Bronchial epithelial cell (primary cell): ENCODE results near the gene SNTG2. TPM values are rescaled to one million over a fixed set of nuclear protein-coding genes. Genes with fewer than 3 reads are reported as not detected.

ENCODE experiments used
- DNase-seq: peaks from one replicate; pipeline ENCODE4 v3.0.0-alpha.2; 2010; ENCODE audit warnings: low read depth
- FAIRE-seq: peaks from 2 replicates; lab custom pipeline; 2011; peaks lifted over from hg19 to GRCh38; lab: Jason Lieb, UNC
- H3K27me3 ChIP-seq: 2 replicates; pipeline ENCODE4 v1.5.1; 2011; ENCODE audit warnings: low read length; ENCODE audit not compliant: control insufficient read depth, insufficient read depth
- H3K36me3 ChIP-seq: 2 replicates; pipeline ENCODE4 v1.5.1; 2011; ENCODE audit warnings: low read length; ENCODE audit not compliant: control insufficient read depth, insufficient read depth
- H3K4me3 ChIP-seq: 2 replicates; pipeline ENCODE4 v1.5.1; 2011; ENCODE audit warnings: mild to moderate bottlenecking, low read depth, low read length, control low read depth
- total RNA-seq: library from RNA; depleted of rRNA; stranded (reverse); fragments of >200 nt; gene quantifications from 2 replicates; pipeline ENCODE4 v1.2.1, GENCODE V29; 2014
- TF ChIP-seq, protein P1 (sequence below): IDR thresholded peaks from 2 replicates; pipeline ENCODE4 v1.5.1; 2011; ENCODE audit warnings: mild to moderate bottlenecking, moderate library complexity, low read length, control low read depth, inconsistent platforms; ENCODE audit not compliant: insufficient read depth, severe bottlenecking

SNTG2 gene
- total RNA-seq, 1 donor from 2014 or later: not detected

DNA sequence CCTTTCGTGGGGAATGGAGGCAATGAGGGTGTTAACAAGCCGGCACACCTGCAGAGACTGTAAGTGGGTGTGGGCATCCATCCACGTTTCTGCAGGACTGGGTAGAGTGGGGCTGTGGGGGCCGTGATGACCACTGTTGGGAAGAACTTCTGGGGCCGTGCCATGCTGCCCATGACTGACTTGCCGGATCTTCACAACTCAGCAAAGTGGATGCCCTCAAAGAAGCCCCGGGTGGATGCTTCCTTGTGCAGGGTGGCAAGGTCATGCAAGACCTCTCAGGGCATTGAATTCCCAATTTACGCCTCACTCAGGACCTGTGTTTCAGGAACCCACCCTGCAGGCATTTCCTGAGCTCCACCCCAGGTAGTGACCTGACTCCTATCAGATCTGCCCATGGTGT, 319.2 kb downstream of the SNTG2 start:
- TF ChIP-seq, protein P1, sequence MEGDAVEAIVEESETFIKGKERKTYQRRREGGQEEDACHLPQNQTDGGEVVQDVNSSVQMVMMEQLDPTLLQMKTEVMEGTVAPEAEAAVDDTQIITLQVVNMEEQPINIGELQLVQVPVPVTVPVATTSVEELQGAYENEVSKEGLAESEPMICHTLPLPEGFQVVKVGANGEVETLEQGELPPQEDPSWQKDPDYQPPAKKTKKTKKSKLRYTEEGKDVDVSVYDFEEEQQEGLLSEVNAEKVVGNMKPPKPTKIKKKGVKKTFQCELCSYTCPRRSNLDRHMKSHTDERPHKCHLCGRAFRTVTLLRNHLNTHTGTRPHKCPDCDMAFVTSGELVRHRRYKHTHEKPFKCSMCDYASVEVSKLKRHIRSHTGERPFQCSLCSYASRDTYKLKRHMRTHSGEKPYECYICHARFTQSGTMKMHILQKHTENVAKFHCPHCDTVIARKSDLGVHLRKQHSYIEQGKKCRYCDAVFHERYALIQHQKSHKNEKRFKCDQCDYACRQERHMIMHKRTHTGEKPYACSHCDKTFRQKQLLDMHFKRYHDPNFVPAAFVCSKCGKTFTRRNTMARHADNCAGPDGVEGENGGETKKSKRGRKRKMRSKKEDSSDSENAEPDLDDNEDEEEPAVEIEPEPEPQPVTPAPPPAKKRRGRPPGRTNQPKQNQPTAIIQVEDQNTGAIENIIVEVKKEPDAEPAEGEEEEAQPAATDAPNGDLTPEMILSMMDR: no peak
- FAIRE-seq (no peak), DNase-seq (no peak)
- Histone ChIP-seq H3K4me3 (no peak overlapping the region), H3K27me3 (no peaks in the 10 kb centered on the region), H3K36me3 (no peaks in the 10 kb centered on the region)

GRCh38 chr2:1272835-1273234, 322.2 kb downstream of the SNTG2 start:
- no peak overlapping the region for H3K4me3 ChIP-seq
- TF ChIP-seq, protein P1: no peak
- no peaks in the 10 kb centered on the region for H3K27me3 ChIP-seq
- no peak for FAIRE-seq
- no peak for DNase-seq
- H3K36me3 ChIP-seq: no peaks in the 10 kb centered on the region

- no peaks in the 10 kb centered on the region for H3K27me3 ChIP-seq
- H3K36me3 ChIP-seq: no peaks in the 10 kb centered on the region
- DNase-seq (no peak), FAIRE-seq (no peak)
- H3K4me3 ChIP-seq: no peak overlapping the region
- TF ChIP-seq, protein P1: no peak
Observed at GRCh38 chr2:1277634-1278033, 327.0 kb downstream of the SNTG2 start.

GRCh38 chr2:1278125-1278524, 327.5 kb downstream of the SNTG2 start:
- FAIRE-seq (no peak), DNase-seq (no peak)
- Histone ChIP-seq H3K27me3 (no peaks in the 10 kb centered on the region), H3K4me3 (no peak overlapping the region), H3K36me3 (no peaks in the 10 kb centered on the region)
- TF ChIP-seq, protein P1: no peak

DNA sequence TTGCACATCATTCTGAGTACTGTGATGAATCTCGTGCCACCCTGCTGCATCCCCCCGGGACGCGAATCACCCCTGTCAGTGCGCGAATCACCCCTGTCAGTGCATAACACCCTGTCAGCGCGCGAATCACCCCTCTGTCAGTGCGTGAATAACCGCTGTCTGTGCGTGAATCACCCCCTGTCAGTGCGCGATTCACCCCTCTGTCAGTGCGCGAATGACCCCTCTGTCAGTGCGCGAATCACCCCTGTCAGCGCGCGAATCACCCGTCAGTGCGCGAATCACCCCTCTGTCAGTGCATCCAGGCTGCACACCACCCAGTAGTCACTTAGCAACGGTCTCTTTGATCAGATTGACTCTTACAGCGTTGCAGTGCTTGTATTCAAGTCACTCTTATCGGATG, 328.2 kb downstream of the SNTG2 start:
- DNase-seq (no peak), FAIRE-seq (no peak)
- TF ChIP-seq, protein P1: no peak
- no peaks in the 10 kb centered on the region for H3K36me3 ChIP-seq
- H3K4me3 ChIP-seq: no peak overlapping the region
- no peaks in the 10 kb centered on the region for H3K27me3 ChIP-seq

DNA sequence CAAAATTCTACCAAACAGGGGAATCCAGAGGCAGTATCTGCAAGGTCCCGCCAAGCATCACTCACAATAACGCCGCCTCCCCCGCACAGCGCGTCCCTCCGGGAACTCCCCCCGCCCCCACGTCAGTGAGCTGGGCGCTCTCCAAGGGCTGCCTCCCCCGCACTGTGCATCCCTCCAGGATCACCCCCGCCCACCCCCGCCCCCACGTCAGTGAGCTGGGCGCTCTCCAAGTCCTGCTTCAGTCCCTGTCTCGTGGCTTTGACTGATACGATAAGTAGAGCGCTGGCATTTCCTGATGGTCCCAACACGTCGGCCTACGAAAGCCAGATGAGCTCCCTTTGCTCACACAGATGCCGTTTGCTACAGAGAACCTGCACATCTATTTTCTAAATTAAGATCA, 331.9 kb downstream of the SNTG2 start:
- Histone ChIP-seq H3K27me3 (no peaks in the 10 kb centered on the region), H3K36me3 (no peaks in the 10 kb centered on the region), H3K4me3 (no peak overlapping the region)
- TF ChIP-seq, protein P1: no peak
- DNase-seq (no peak), FAIRE-seq (no peak)
